A673 (cell line): ENCODE results near the gene TCEA2.

Experiments used
- EZH2 ChIP-seq: fragments of 200-600 bp; sonication (generic); IDR thresholded peaks from 2 replicates; pipeline ENCODE4 v1.6.1; 2017; ENCODE audit warnings: borderline replicate concordance, low read depth, mild to moderate bottlenecking, mixed read lengths, antibody characterized with exemption, low read length; ENCODE audit not compliant: poor library complexity, severe bottlenecking
- TF ChIP-seq, protein P1 (sequence below): fragments of 300-800, 200-600 bp; sonication (generic); conservative IDR thresholded peaks from 2 replicates; pipeline ENCODE4 v1.5.1; 2017; ENCODE audit warnings: low read depth, mild to moderate bottlenecking, antibody characterized with exemption, low read length, moderate library complexity, mixed read lengths

DNA sequence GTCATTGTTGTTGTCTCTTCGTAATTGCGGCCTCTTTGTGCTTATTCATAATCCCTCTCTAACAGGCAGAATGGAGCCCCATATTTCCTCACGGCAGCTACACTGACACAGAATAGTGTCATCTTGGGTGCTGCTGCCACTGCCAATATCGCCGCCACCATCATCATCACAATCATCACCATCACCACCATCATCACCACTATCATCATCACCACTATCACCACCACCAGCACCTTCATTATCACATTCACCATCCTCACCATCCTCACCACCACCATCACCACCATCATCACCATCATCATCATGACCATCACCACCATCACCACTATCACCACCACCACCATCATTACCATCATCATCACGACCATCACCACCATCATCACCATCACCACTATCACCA, 33.5 kb downstream of the TCEA2 start:
- no peak for TF ChIP-seq EZH2
- TF ChIP-seq, protein P1, sequence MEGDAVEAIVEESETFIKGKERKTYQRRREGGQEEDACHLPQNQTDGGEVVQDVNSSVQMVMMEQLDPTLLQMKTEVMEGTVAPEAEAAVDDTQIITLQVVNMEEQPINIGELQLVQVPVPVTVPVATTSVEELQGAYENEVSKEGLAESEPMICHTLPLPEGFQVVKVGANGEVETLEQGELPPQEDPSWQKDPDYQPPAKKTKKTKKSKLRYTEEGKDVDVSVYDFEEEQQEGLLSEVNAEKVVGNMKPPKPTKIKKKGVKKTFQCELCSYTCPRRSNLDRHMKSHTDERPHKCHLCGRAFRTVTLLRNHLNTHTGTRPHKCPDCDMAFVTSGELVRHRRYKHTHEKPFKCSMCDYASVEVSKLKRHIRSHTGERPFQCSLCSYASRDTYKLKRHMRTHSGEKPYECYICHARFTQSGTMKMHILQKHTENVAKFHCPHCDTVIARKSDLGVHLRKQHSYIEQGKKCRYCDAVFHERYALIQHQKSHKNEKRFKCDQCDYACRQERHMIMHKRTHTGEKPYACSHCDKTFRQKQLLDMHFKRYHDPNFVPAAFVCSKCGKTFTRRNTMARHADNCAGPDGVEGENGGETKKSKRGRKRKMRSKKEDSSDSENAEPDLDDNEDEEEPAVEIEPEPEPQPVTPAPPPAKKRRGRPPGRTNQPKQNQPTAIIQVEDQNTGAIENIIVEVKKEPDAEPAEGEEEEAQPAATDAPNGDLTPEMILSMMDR = no peak
